HepG2 (cell line): Measurements from ENCODE around the gene TPRN. TPM values are rescaled to one million over a fixed set of nuclear protein-coding genes. Genes with fewer than 3 reads are reported as not detected.

Source experiments
- ATAC-seq: fragments of 200-7000 bp; cut with Tn5 transposase; 3 replicates; pipeline ENCODE4 v1.9.1; 2020; ENCODE audit warnings: mild to moderate bottlenecking, moderate library complexity
- BruUV-seq: library from RNA; stranded (reverse); fragments of 400-500 nt; replicated peaks from 2 replicates; lab custom pipeline; 2021; lab: Mats Ljungman, UMichigan
- CTCF ChIA-PET: fragments of 300-600 bp; formaldehyde crosslinking; extraction: SDS; loops from one replicate; lab custom pipeline; 2021; ENCODE audit warnings: low total read pairs, inconsistent platforms, low intra/inter-chr PET ratio; lab: Yijun Ruan, JAX
- POLR2A ChIA-PET: fragments of 350-600 bp; sonication (Branson Sonifier 250); formaldehyde crosslinking; loops from one replicate; lab custom pipeline; 2020; ENCODE audit warnings: antibody characterized with exemption, inconsistent platforms; lab: Yijun Ruan, JAX
- DNase-seq: peaks from one replicate; pipeline ENCODE4 v3.0.0-alpha.2; 2015; ENCODE audit warnings: low spot score
- FAIRE-seq: peaks from 3 replicates; lab custom pipeline; 2011; peaks lifted over from hg19 to GRCh38; lab: Jason Lieb, UNC
- H2AFZ ChIP-seq: one replicate; pipeline ENCODE4 v1.6.1; 2011; ENCODE audit warnings: low read length, inconsistent platforms
- H3K27ac ChIP-seq: fragments of 300-600 bp; 3 replicates; pipeline ENCODE4 v1.8.0; 2011; ENCODE audit warnings: mixed run types, mild to moderate bottlenecking, mixed read lengths, low read length, inconsistent platforms; ENCODE audit not compliant: insufficient read depth; ENCODE audit errors: extremely low read length
- H3K27me3 ChIP-seq, 2 experiments: fragments of 200-600 bp in 1 of 2; 2 replicates in 1 of 2; 3 replicates in 1 of 2; pipeline versions ENCODE4 v1.6.0 to v1.8.0; 2011; ENCODE audit warnings: low read length in 2 of 2, mild to moderate bottlenecking in 2 of 2, moderate library complexity in 2 of 2, inconsistent platforms in 1 of 2; ENCODE audit not compliant: insufficient read depth in 2 of 2, control insufficient read depth in 1 of 2
- H3K36me3 ChIP-seq, 2 experiments: fragments of 200-600 bp in 1 of 2; replicated peaks in 1 of 2; 2 replicates in 1 of 2; 3 replicates in 1 of 2; pipeline versions ENCODE4 v1.5.1 to v1.8.0; 2011; ENCODE audit warnings: low read length in 2 of 2, inconsistent platforms in 1 of 2; ENCODE audit not compliant: insufficient read depth in 2 of 2, control insufficient read depth in 1 of 2
- H3K4me1 ChIP-seq: 2 replicates; pipeline ENCODE4 v1.5.1; 2012; ENCODE audit warnings: low read length, inconsistent platforms; ENCODE audit not compliant: insufficient read depth
- H3K4me2 ChIP-seq: 2 replicates; pipeline ENCODE4 v1.6.0; 2011; ENCODE audit warnings: low read depth, low read length, inconsistent platforms
- H3K4me3 ChIP-seq, 3 experiments: fragments of 200-600 bp in 1 of 3; sonication (generic), shearing (Covaris generic) in 1 of 3; replicated peaks in 1 of 3; 2 replicates each; pipeline ENCODE4 v1.5.1; 2011 to 2016; ENCODE audit warnings: low read length in 3 of 3, inconsistent platforms in 2 of 3, low read depth in 2 of 3, mild to moderate bottlenecking in 2 of 3, control low read depth in 1 of 3, mixed read lengths in 1 of 3; ENCODE audit not compliant: insufficient read depth in 1 of 3
- H3K79me2 ChIP-seq: one replicate; pipeline ENCODE4 v1.6.1; 2011; ENCODE audit warnings: low read length, inconsistent platforms; ENCODE audit not compliant: insufficient read depth
- H3K9ac ChIP-seq: 2 replicates; pipeline ENCODE4 v1.6.0; 2011; ENCODE audit warnings: mild to moderate bottlenecking, low read depth, low read length, inconsistent platforms; ENCODE audit not compliant: insufficient read depth
- H3K9me3 ChIP-seq: 2 replicates; pipeline ENCODE4 v1.5.1; 2012; ENCODE audit warnings: mild to moderate bottlenecking, low read length
- H4K20me1 ChIP-seq: 2 replicates; pipeline ENCODE4 v1.6.0; 2011; ENCODE audit warnings: inconsistent platforms, mild to moderate bottlenecking, low read length, moderate library complexity; ENCODE audit not compliant: insufficient read depth
- BRCA1 ChIP-seq: sonication (generic); formaldehyde crosslinking; IDR thresholded peaks from 2 replicates; pipeline ENCODE4 v1.4.0; 2020; ENCODE audit warnings: missing genetic modification reagents
- JARID2 ChIP-seq: sonication (generic); formaldehyde crosslinking; IDR thresholded peaks from 2 replicates; pipeline ENCODE4 v1.8.1; 2023; ENCODE audit warnings: missing genetic modification reagents, inconsistent platforms; ENCODE audit not compliant: insufficient replicate concordance
- MXD1 ChIP-seq: sonication (generic); formaldehyde crosslinking; IDR thresholded peaks from 2 replicates; pipeline ENCODE4 v1.4.0; 2020; ENCODE audit warnings: mild to moderate bottlenecking, missing genetic modification reagents
- THAP11 ChIP-seq: IDR thresholded peaks from 2 replicates; pipeline ENCODE4 v1.6.1; 2016; ENCODE audit warnings: missing biosample characterization, missing genetic modification reagents
- ZBTB40 ChIP-seq, 2 experiments: fragments of 450-650 bp in 1 of 2; sonication (generic) in 1 of 2; formaldehyde crosslinking in 1 of 2; IDR thresholded peaks; 2 replicates each; pipeline versions ENCODE4 v1.6.1 to v1.8.0; 2016 to 2022; ENCODE audit warnings: antibody characterized with exemption in 1 of 2, mild to moderate bottlenecking in 1 of 2, missing genetic modification reagents in 1 of 2
- ZNF280D ChIP-seq: sonication (generic); formaldehyde crosslinking; IDR thresholded peaks from 2 replicates; pipeline ENCODE4 v1.5.1; 2020; ENCODE audit warnings: mild to moderate bottlenecking, missing genetic modification reagents
- ZNF382 ChIP-seq: sonication (generic); formaldehyde crosslinking; IDR thresholded peaks from 2 replicates; pipeline ENCODE4 v1.5.0; 2020; ENCODE audit warnings: missing genetic modification reagents, mild to moderate bottlenecking, borderline replicate concordance
- ZNF709 ChIP-seq: sonication (generic); formaldehyde crosslinking; IDR thresholded peaks from 2 replicates; pipeline ENCODE4 v1.5.0; 2020; ENCODE audit warnings: mild to moderate bottlenecking, missing genetic modification reagents
- ZNF740 ChIP-seq: sonication (generic); formaldehyde crosslinking; IDR thresholded peaks from 2 replicates; pipeline ENCODE4 v1.4.0; 2020; ENCODE audit warnings: missing genetic modification reagents
- WGBS: methylation state at CpG from one replicate; pipeline ENCODE4 v1.1.6; 2017; ENCODE audit warnings: low lambda C conversion rate; 5-methylcytosine and 5-hydroxymethylcytosine counted together
- in situ Hi-C: cut with HindIII; loops from 2 replicates; pipeline ENCODE4 v1.10.0; 2017; ENCODE audit warnings: low pct_unique_long_range_greater_than_20kb; ENCODE audit not compliant: extremely low pct_ligation_motif_present
- intact Hi-C: fragments of 100-400 bp; cut with micrococcal nuclease; formaldehyde crosslinking; loops from one replicate; pipeline ENCODE4 v1.10.0; 2022; ENCODE audit not compliant: unreplicated experiment
- polyA plus RNA-seq, 8 experiments: library from polyadenylated mRNA; depleted of rRNA in 3 of 8; stranded (reverse) in 7 of 8; unstranded in 1 of 8; fragments of >200 nt; fragmentation: Illumina TruSeq in 4 of 8; extraction: Trizol in 4 of 8; gene quantifications; 2 replicates each; pipeline versions ENCODE4 v1.2.1 to v1.2.3, GENCODE V29; 2011 to 2016; ENCODE audit warnings: low read depth in 4 of 8, missing spikeins in 1 of 8, mixed read lengths in 1 of 8; ENCODE audit not compliant: insufficient read depth in 1 of 8
- total RNA-seq, 5 experiments: library from RNA; depleted of rRNA; stranded (reverse); fragments of >200 nt; fragmentation: Illumina TruSeq; extraction: Trizol; gene quantifications; 2 replicates each; pipeline ENCODE4 v1.2.3, GENCODE V29; 2016; ENCODE audit warnings: low read depth in 1 of 5

Gene TPRN
- total and polyA plus RNA-seq, 2 of the 13 experiments (the other 11 are each of a cell fraction or from before 2014, with no cell fraction given) = 10.1 to 19.2 TPM

DNA sequence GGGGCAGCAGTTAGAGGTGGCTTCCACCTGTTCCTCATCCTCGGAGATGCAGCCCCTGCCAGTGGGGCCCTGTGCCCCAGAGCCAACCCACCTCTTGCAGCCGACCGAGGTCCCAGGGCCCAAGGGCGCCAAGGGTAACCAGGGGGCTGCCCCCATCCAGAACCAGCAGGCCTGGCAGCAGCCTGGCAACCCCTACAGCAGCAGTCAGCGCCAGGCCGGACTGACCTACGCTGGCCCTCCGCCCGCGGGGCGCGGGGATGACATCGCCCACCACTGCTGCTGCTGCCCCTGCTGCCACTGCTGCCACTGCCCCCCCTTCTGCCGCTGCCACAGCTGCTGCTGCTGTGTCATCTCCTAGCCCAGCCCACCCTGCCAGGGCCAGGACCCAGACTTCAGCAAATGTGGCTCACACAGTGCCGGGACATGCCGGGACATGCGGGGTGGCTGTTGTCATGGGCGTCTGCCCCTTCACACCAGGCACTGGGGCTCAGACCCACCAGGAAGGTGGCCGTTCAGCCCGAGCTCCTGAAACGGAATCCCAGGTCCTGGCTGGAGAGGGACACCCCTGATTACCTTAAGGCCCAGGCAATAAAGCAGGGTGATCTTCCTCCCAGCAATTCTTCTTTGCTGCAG lies 25.3 kb upstream of the TPRN start:
- ATAC-seq = no peak
- Histone ChIP-seq H3K36me3 (no peaks in the 10 kb centered on the region), H3K79me2 (no peaks in the 10 kb centered on the region), H4K20me1 (no peaks in the 10 kb centered on the region), H2AFZ (no peak overlapping the region), H3K27ac (no peak overlapping the region), H3K4me2 (peak overlapping the region; percentile 66), H3K4me1 (peaks cover 74% of the 10 kb centered on the region), H3K4me3 (peak overlapping the region in 2 of 3 experiments; percentile 18 to 53; a peak in 4 of 6 replicates), H3K9me3 (no peaks in the 10 kb centered on the region), H3K9ac (peak overlapping the region; percentile 31; the same call in 1 of the 2 replicates), H3K27me3 (no peaks in the 10 kb centered on the region; a peak in 1 of 5 replicates)
- 70% methylated on average over 11 of the region's 21 CpGs for WGBS
- ChIA-PET POLR2A (interaction anchor here (0.8 to 13.4 kb wide), 7 partner anchors 9 to 95 kb away, joined by 3 to 225 read pairs (median 5); partner anchors contain the start of genes ANAPC2, NDOR1, SSNA1 and TMEM203), CTCF (no interaction called here)
- BruUV-seq = no TSS peak
- in situ Hi-C loops (loop anchor here (5.0 kb wide), 2 partner anchors 39 to 114 kb away; partner anchors contain the start of genes ANAPC2, DPP7 and SSNA1), intact Hi-C loops (loop anchor here (2.0 kb wide), 2 partner anchors 37 to 105 kb away; partner anchors contain the start of genes ANAPC2 and SSNA1)
- no peak for FAIRE-seq
- no peak for DNase-seq
- TF ChIP-seq MXD1 (CRISPR knock-in tag) (no peak), BRCA1 (CRISPR knock-in tag) (no peak), JARID2 (CRISPR knock-in tag) (no peak), ZNF382 (no peak), ZNF740 (CRISPR knock-in tag) (no peak), ZNF280D (CRISPR knock-in tag) (no peak), ZBTB40 (IDR thresholded peaks at IDR 0.05) (no peak), ZBTB40 (CRISPR knock-in tag; IDR thresholded peaks at IDR 0.05) (0 out of 2 replicates have a peak, but pooled peaks have one; percentile 14), THAP11 (no peak), ZNF709 (CRISPR knock-in tag) (no peak)
